ENCODE measurements around the gene UST.

GRCh38 chr6:148878683-148879082, 131.9 kb downstream of the UST start:
- no peak for TF ChIP-seq CTCF (IDR thresholded peaks at IDR 0.05)
- no peak for TF ChIP-seq EZH2 (IDR thresholded peaks at IDR 0.05; ENCODE audit: borderline replicate concordance, insufficient read depth, low read depth, low read length, poor library complexity, severe bottlenecking)
